ENCODE results near the gene PAXIP1.

Gene PAXIP1

GRCh38 chr7:154911862-154912455, 91.0 kb downstream of the PAXIP1 start:
- H3K4me3 ChIP-seq (ENCODE audit: insufficient read depth in 1 of 2, low read depth in 1 of 2, low read length in 2 of 2), result no peak overlapping the region
- no peak overlapping the region for H2BK5ac ChIP-seq (ENCODE audit: low read depth, low read length, poor library complexity, severe bottlenecking)
- no peak overlapping the region for H2BK12ac ChIP-seq (ENCODE audit: low read length in 2 of 2)
- H3K4ac ChIP-seq (ENCODE audit: low read depth in 1 of 2, low read length in 2 of 2), result no peak overlapping the region
- H4K8ac ChIP-seq (ENCODE audit: low read length), result no peak overlapping the region
- peaks cover 3% of the 10 kb centered on the region for H3K4me1 ChIP-seq (ENCODE audit: control insufficient read depth, insufficient read depth, low read depth, low read length)
- no peak overlapping the region for H3K27ac ChIP-seq (ENCODE audit: low read length, poor library complexity, severe bottlenecking)
- no peak overlapping the region for H2AK5ac ChIP-seq (ENCODE audit: low read length, severe bottlenecking)
- no peaks in the 10 kb centered on the region for H3K9me3 ChIP-seq (ENCODE audit: control insufficient read depth, low read length)
- DNase-seq, result no peak
- H3K36me3 ChIP-seq (ENCODE audit: control insufficient read depth in 1 of 2, insufficient read depth in 2 of 2, low read depth in 1 of 2, low read length in 2 of 2), result no peaks in the 10 kb centered on the region
- H2BK120ac ChIP-seq (ENCODE audit: low read depth, low read length), result no peak overlapping the region
- no peak overlapping the region for H2BK15ac ChIP-seq (ENCODE audit: low read depth, poor library complexity, severe bottlenecking)
- no peak overlapping the region for H3K4me2 ChIP-seq (ENCODE audit: low read length, poor library complexity, severe bottlenecking)
- H3K27me3 ChIP-seq (ENCODE audit: control insufficient read depth in 1 of 2, insufficient read depth in 1 of 2, low read length in 2 of 2), result peaks cover 11 to 28% of the 10 kb centered on the region in 2 experiments
- H3K14ac ChIP-seq (ENCODE audit: low read length in 2 of 2), result no peak overlapping the region
- no peak overlapping the region for H3K23ac ChIP-seq (ENCODE audit: low read length in 2 of 2)
- no peak overlapping the region for H3K9ac ChIP-seq (ENCODE audit: low read length)
- no peak overlapping the region for H2AFZ ChIP-seq (ENCODE audit: low read depth, low read length)
- H4K91ac ChIP-seq (ENCODE audit: low read length), result no peak overlapping the region
- H3K79me1 ChIP-seq (replicated peaks; ENCODE audit: low read length, poor library complexity, severe bottlenecking), result no peaks in the 10 kb centered on the region
- WGBS, result 92% methylated on average over 6 of the region's 6 CpGs
- H3K18ac ChIP-seq (ENCODE audit: low read depth in 1 of 2, low read length in 2 of 2), result no peak overlapping the region

GRCh38 chr7:154911411-154911810, 91.5 kb downstream of the PAXIP1 start:
- Histone ChIP-seq H2BK15ac (ENCODE audit: low read depth, poor library complexity, severe bottlenecking) (no peak overlapping the region), H3K9ac (ENCODE audit: low read length) (no peak overlapping the region), H3K27me3 (ENCODE audit: control insufficient read depth in 1 of 2, insufficient read depth in 1 of 2, low read length in 2 of 2) (peaks cover 11 to 24% of the 10 kb centered on the region in 2 experiments), H3K4ac (ENCODE audit: low read depth in 1 of 2, low read length in 2 of 2) (no peak overlapping the region), H3K18ac (ENCODE audit: low read depth in 1 of 2, low read length in 2 of 2) (no peak overlapping the region), H3K14ac (ENCODE audit: low read length in 2 of 2) (no peak overlapping the region), H3K27ac (ENCODE audit: low read length, poor library complexity, severe bottlenecking) (no peak overlapping the region), H3K23ac (ENCODE audit: low read length in 2 of 2) (no peak overlapping the region), H3K4me1 (ENCODE audit: control insufficient read depth, insufficient read depth, low read depth, low read length) (peaks cover 3% of the 10 kb centered on the region), H3K4me2 (ENCODE audit: low read length, poor library complexity, severe bottlenecking) (no peak overlapping the region), H3K4me3 (ENCODE audit: insufficient read depth in 1 of 2, low read depth in 1 of 2, low read length in 2 of 2) (no peak overlapping the region), H3K9me3 (ENCODE audit: control insufficient read depth, low read length) (no peaks in the 10 kb centered on the region), H2AK5ac (ENCODE audit: low read length, severe bottlenecking) (no peak overlapping the region), H3K79me1 (replicated peaks; ENCODE audit: low read length, poor library complexity, severe bottlenecking) (no peaks in the 10 kb centered on the region), H2BK120ac (ENCODE audit: low read depth, low read length) (no peak overlapping the region), H2BK12ac (ENCODE audit: low read length in 2 of 2) (no peak overlapping the region), H4K8ac (ENCODE audit: low read length) (no peak overlapping the region), H3K36me3 (ENCODE audit: control insufficient read depth in 1 of 2, insufficient read depth in 2 of 2, low read depth in 1 of 2, low read length in 2 of 2) (no peaks in the 10 kb centered on the region), H4K91ac (ENCODE audit: low read length) (no peak overlapping the region), H2AFZ (ENCODE audit: low read depth, low read length) (no peak overlapping the region), H2BK5ac (ENCODE audit: low read depth, low read length, poor library complexity, severe bottlenecking) (no peak overlapping the region)
- WGBS, result 91% methylated on average over 2 of the region's 2 CpGs
- no peak for DNase-seq

- 91% methylated on average over 4 of the region's 4 CpGs for WGBS
- no peak overlapping the region for H3K23ac ChIP-seq (ENCODE audit: low read length in 2 of 2)
- no peak overlapping the region for H3K27ac ChIP-seq (ENCODE audit: low read length, poor library complexity, severe bottlenecking)
Observed at GRCh38 chr7:154910977-154911376, 91.9 kb downstream of the PAXIP1 start.

GRCh38 chr7:154910125-154910524, 92.8 kb downstream of the PAXIP1 start:
- no peak overlapping the region for H2BK15ac ChIP-seq (ENCODE audit: low read depth, poor library complexity, severe bottlenecking)
- H2AFZ ChIP-seq (ENCODE audit: low read depth, low read length), result no peak overlapping the region
- H3K14ac ChIP-seq (ENCODE audit: low read length in 2 of 2), result no peak overlapping the region
- H3K27ac ChIP-seq (ENCODE audit: low read length, poor library complexity, severe bottlenecking), result no peak overlapping the region
- no peaks in the 10 kb centered on the region for H3K9me3 ChIP-seq (ENCODE audit: control insufficient read depth, low read length)
- peaks cover 5 to 16% of the 10 kb centered on the region in 2 experiments for H3K27me3 ChIP-seq (ENCODE audit: control insufficient read depth in 1 of 2, insufficient read depth in 1 of 2, low read length in 2 of 2)
- no peak overlapping the region for H2BK120ac ChIP-seq (ENCODE audit: low read depth, low read length)
- WGBS, result 67% methylated on average over 4 of the region's 4 CpGs
- H4K91ac ChIP-seq (ENCODE audit: low read length), result no peak overlapping the region
- H4K8ac ChIP-seq (ENCODE audit: low read length), result no peak overlapping the region
- no peak overlapping the region for H3K4me2 ChIP-seq (ENCODE audit: low read length, poor library complexity, severe bottlenecking)
- H3K23ac ChIP-seq (ENCODE audit: low read length in 2 of 2), result no peak overlapping the region
- H3K4me1 ChIP-seq (ENCODE audit: control insufficient read depth, insufficient read depth, low read depth, low read length), result peaks cover 3% of the 10 kb centered on the region
- no peak for DNase-seq
- H3K36me3 ChIP-seq (ENCODE audit: control insufficient read depth in 1 of 2, insufficient read depth in 2 of 2, low read depth in 1 of 2, low read length in 2 of 2), result no peaks in the 10 kb centered on the region
- no peak overlapping the region for H2BK12ac ChIP-seq (ENCODE audit: low read length in 2 of 2)
- no peak overlapping the region for H2AK5ac ChIP-seq (ENCODE audit: low read length, severe bottlenecking)
- H3K9ac ChIP-seq (ENCODE audit: low read length), result no peak overlapping the region
- no peak overlapping the region for H3K18ac ChIP-seq (ENCODE audit: low read depth in 1 of 2, low read length in 2 of 2)
- H3K4me3 ChIP-seq (ENCODE audit: insufficient read depth in 1 of 2, low read depth in 1 of 2, low read length in 2 of 2), result no peak overlapping the region
- H3K79me1 ChIP-seq (replicated peaks; ENCODE audit: low read length, poor library complexity, severe bottlenecking), result no peaks in the 10 kb centered on the region
- H2BK5ac ChIP-seq (ENCODE audit: low read depth, low read length, poor library complexity, severe bottlenecking), result no peak overlapping the region
- no peak overlapping the region for H3K4ac ChIP-seq (ENCODE audit: low read depth in 1 of 2, low read length in 2 of 2)

More at GRCh38 chr7:154910977-154911376, 91.9 kb downstream of the PAXIP1 start:
- H3K4me3 ChIP-seq (ENCODE audit: insufficient read depth in 1 of 2, low read depth in 1 of 2, low read length in 2 of 2), result no peak overlapping the region
- H4K8ac ChIP-seq (ENCODE audit: low read length), result no peak overlapping the region
- no peak overlapping the region for H3K14ac ChIP-seq (ENCODE audit: low read length in 2 of 2)
- no peak overlapping the region for H3K4me2 ChIP-seq (ENCODE audit: low read length, poor library complexity, severe bottlenecking)
- no peak for DNase-seq
- H3K4ac ChIP-seq (ENCODE audit: low read depth in 1 of 2, low read length in 2 of 2), result no peak overlapping the region
- no peak overlapping the region for H3K9ac ChIP-seq (ENCODE audit: low read length)
- peaks cover 11 to 24% of the 10 kb centered on the region in 2 experiments for H3K27me3 ChIP-seq (ENCODE audit: control insufficient read depth in 1 of 2, insufficient read depth in 1 of 2, low read length in 2 of 2)
- H2AK5ac ChIP-seq (ENCODE audit: low read length, severe bottlenecking), result no peak overlapping the region
- no peaks in the 10 kb centered on the region for H3K9me3 ChIP-seq (ENCODE audit: control insufficient read depth, low read length)
- H3K36me3 ChIP-seq (ENCODE audit: control insufficient read depth in 1 of 2, insufficient read depth in 2 of 2, low read depth in 1 of 2, low read length in 2 of 2), result no peaks in the 10 kb centered on the region
- H2AFZ ChIP-seq (ENCODE audit: low read depth, low read length), result no peak overlapping the region
- H2BK12ac ChIP-seq (ENCODE audit: low read length in 2 of 2), result no peak overlapping the region
- H2BK5ac ChIP-seq (ENCODE audit: low read depth, low read length, poor library complexity, severe bottlenecking), result no peak overlapping the region
- H3K18ac ChIP-seq (ENCODE audit: low read depth in 1 of 2, low read length in 2 of 2), result no peak overlapping the region
- no peak overlapping the region for H2BK120ac ChIP-seq (ENCODE audit: low read depth, low read length)
- no peaks in the 10 kb centered on the region for H3K79me1 ChIP-seq (replicated peaks; ENCODE audit: low read length, poor library complexity, severe bottlenecking)
- H3K4me1 ChIP-seq (ENCODE audit: control insufficient read depth, insufficient read depth, low read depth, low read length), result peaks cover 3% of the 10 kb centered on the region
- H2BK15ac ChIP-seq (ENCODE audit: low read depth, poor library complexity, severe bottlenecking), result no peak overlapping the region
- no peak overlapping the region for H4K91ac ChIP-seq (ENCODE audit: low read length)

Data from mesenchymal stem cell (in vitro differentiated cells and primary cell).